OCI-LY7 (cell line): ENCODE results near the gene LEPR.

ENCODE experiments used
- EZH2phosphoT487 ChIP-seq: fragments of 200-600 bp; sonication (generic); IDR thresholded peaks from 2 replicates; pipeline ENCODE4 v1.6.1; 2018; ENCODE audit warnings: low read depth, borderline replicate concordance, mild to moderate bottlenecking, mixed run types, antibody characterized with exemption, low read length, moderate library complexity, mixed read lengths
- TF ChIP-seq, protein P1 (sequence below): fragments of 200-600 bp; sonication (generic); conservative IDR thresholded peaks from 2 replicates; pipeline ENCODE4 v1.5.1; 2014; ENCODE audit warnings: mild to moderate bottlenecking, antibody characterized with exemption, low read length, moderate library complexity, mixed read lengths

DNA sequence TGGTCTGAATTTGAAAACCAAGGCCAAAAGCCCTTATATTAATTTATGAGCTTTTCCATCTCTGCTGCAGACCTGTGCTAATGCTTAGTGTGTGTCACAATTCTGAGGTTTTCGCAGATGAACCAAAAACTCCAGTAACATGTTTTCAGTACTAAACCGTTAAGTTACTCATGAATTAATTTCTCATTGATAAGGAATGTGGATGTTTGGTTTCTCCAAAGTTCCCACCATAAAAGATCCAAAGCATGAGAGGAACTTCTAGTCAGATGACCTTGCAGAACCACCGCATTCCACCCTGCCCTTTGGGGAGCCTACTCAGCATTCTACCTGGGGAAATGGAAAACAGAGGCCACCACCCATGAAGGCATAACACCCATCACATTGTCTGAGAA is 7.5 kb upstream of the LEPR start:
- TF ChIP-seq, protein P1, sequence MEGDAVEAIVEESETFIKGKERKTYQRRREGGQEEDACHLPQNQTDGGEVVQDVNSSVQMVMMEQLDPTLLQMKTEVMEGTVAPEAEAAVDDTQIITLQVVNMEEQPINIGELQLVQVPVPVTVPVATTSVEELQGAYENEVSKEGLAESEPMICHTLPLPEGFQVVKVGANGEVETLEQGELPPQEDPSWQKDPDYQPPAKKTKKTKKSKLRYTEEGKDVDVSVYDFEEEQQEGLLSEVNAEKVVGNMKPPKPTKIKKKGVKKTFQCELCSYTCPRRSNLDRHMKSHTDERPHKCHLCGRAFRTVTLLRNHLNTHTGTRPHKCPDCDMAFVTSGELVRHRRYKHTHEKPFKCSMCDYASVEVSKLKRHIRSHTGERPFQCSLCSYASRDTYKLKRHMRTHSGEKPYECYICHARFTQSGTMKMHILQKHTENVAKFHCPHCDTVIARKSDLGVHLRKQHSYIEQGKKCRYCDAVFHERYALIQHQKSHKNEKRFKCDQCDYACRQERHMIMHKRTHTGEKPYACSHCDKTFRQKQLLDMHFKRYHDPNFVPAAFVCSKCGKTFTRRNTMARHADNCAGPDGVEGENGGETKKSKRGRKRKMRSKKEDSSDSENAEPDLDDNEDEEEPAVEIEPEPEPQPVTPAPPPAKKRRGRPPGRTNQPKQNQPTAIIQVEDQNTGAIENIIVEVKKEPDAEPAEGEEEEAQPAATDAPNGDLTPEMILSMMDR, result no peak
- no peak for TF ChIP-seq EZH2phosphoT487
